Measurements from ENCODE around the gene CLCA2. TPM values are rescaled to one million over a fixed set of nuclear protein-coding genes. Genes with fewer than 3 reads are reported as not detected.

CLCA2 gene
- total and polyA plus RNA-seq, 2 of the 8 experiments (the other 6 are each of a cell fraction or from before 2014, with no cell fraction given): not detected

- Histone ChIP-seq H2AFZ (ENCODE audit: low read length) (no peak overlapping the region), H2BK15ac (ENCODE audit: low read length) (no peak overlapping the region), H2BK12ac (ENCODE audit: low read depth, low read length) (no peak overlapping the region), H3K9me3 (ENCODE audit: insufficient read depth in 2 of 2, low read depth in 1 of 2, low read length in 1 of 2) (peaks cover 13 to 16% of the 10 kb centered on the region in 2 experiments), H3K23me2 (ENCODE audit: low read depth, low read length) (no peaks in the 10 kb centered on the region), H3K79me1 (ENCODE audit: low read depth, low read length) (no peaks in the 10 kb centered on the region), H4K91ac (replicated peaks; ENCODE audit: insufficient read length, low read length) (no peak overlapping the region), H3K56ac (replicated peaks; ENCODE audit: insufficient read length, low read depth, low read length) (no peak overlapping the region), H3K4me3 (ENCODE audit: extremely low read depth in 1 of 4, insufficient read depth in 2 of 4, low read depth in 3 of 4, low read length in 4 of 4) (no peak overlapping the region), H4K8ac (ENCODE audit: extremely low read depth, insufficient read depth, low read length) (no peak overlapping the region), H2BK20ac (ENCODE audit: low read length) (no peak overlapping the region), H3K27ac (ENCODE audit: low read depth, low read length) (no peak overlapping the region), H3K23ac (ENCODE audit: insufficient read length) (no peak overlapping the region), H3K18ac (ENCODE audit: extremely low read depth, low read length) (no peak overlapping the region), H3K36me3 (ENCODE audit: control insufficient read depth in 2 of 4, insufficient read depth in 4 of 4, low read length in 3 of 4) (peaks cover 0 to 10% (median 3%) of the 10 kb centered on the region in 4 experiments; a peak in 2 of 8 replicates), H4K5ac (ENCODE audit: insufficient read length, low read depth, low read length) (no peak overlapping the region), H3K14ac (ENCODE audit: insufficient read length) (no peak overlapping the region), H3K9ac (replicated peaks in 1 of 4; ENCODE audit: extremely low read depth in 1 of 4, low read depth in 3 of 4, low read length in 3 of 4) (no peak overlapping the region), H4K20me1 (replicated peaks in 1 of 2; ENCODE audit: control insufficient read depth in 1 of 2, insufficient read depth in 2 of 2, low read length in 2 of 2) (no peaks in the 10 kb centered on the region), H2BK5ac (ENCODE audit: low read depth, low read length) (no peak overlapping the region), H3K79me2 (ENCODE audit: control insufficient read depth in 1 of 2, insufficient read depth in 2 of 2, low read length in 2 of 2) (no peaks in the 10 kb centered on the region), H3K4me1 (replicated peaks in 1 of 4; ENCODE audit: control insufficient read depth in 3 of 4, insufficient read depth in 4 of 4, low read length in 3 of 4) (no peaks in the 10 kb centered on the region), H2BK120ac (replicated peaks; ENCODE audit: low read depth, low read length) (no peak overlapping the region), H3K27me3 (replicated peaks in 1 of 4; ENCODE audit: control insufficient read depth in 3 of 4, extremely low read depth in 1 of 4, insufficient read depth in 3 of 4, low read length in 3 of 4) (no peaks in the 10 kb centered on the region), H2AK5ac (ENCODE audit: low read depth, low read length) (no peak overlapping the region), H3K4me2 (ENCODE audit: insufficient read depth in 1 of 2, low read depth in 2 of 2, low read length in 2 of 2) (no peak overlapping the region), H3K4ac (replicated peaks; ENCODE audit: insufficient read length, low read depth, low read length) (no peak overlapping the region)
- TF ChIP-seq SAP30 (IDR thresholded peaks at IDR 0.05; ENCODE audit: insufficient read depth, insufficient replicate concordance, low read length): no peak
- TF ChIP-seq RFX5 (IDR thresholded peaks at IDR 0.05; ENCODE audit: borderline replicate concordance, low read depth, low read length): no peak
- TF ChIP-seq SIX5 (IDR thresholded peaks at IDR 0.05; ENCODE audit: low read depth, low read length): no peak
- no peak for TF ChIP-seq RBBP5 (IDR thresholded peaks at IDR 0.05; ENCODE audit: borderline replicate concordance, low read depth, low read length)
- TF ChIP-seq ASH2L (IDR thresholded peaks at IDR 0.05; ENCODE audit: low read length): no peak
- TF ChIP-seq SP4 (IDR thresholded peaks at IDR 0.05; ENCODE audit: low read length): no peak
- no peak for TF ChIP-seq SIN3A (conservative IDR thresholded peaks at IDR 0.05 in 1 of 2, IDR thresholded peaks at IDR 0.05 in 1 of 2; ENCODE audit: low read depth in 1 of 2, low read length in 2 of 2)
- no peak for TF ChIP-seq POU5F1 (IDR thresholded peaks at IDR 0.05; ENCODE audit: low read depth, low read length)
- TF ChIP-seq CREB1 (IDR thresholded peaks at IDR 0.05): no peak
- no peak for TF ChIP-seq KDM4A (IDR thresholded peaks at IDR 0.05; ENCODE audit: low read depth, low read length, severe bottlenecking)
- TF ChIP-seq TCF12 (IDR thresholded peaks at IDR 0.05; ENCODE audit: low read depth, low read length): no peak
- TF ChIP-seq BRCA1 (IDR thresholded peaks at IDR 0.05; ENCODE audit: low read depth, low read length): no peak
- TF ChIP-seq, protein P1, sequence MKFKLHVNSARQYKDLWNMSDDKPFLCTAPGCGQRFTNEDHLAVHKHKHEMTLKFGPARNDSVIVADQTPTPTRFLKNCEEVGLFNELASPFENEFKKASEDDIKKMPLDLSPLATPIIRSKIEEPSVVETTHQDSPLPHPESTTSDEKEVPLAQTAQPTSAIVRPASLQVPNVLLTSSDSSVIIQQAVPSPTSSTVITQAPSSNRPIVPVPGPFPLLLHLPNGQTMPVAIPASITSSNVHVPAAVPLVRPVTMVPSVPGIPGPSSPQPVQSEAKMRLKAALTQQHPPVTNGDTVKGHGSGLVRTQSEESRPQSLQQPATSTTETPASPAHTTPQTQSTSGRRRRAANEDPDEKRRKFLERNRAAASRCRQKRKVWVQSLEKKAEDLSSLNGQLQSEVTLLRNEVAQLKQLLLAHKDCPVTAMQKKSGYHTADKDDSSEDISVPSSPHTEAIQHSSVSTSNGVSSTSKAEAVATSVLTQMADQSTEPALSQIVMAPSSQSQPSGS (IDR thresholded peaks at IDR 0.05; ENCODE audit: low read length): no peak
- no peak for TF ChIP-seq EGR1 (IDR thresholded peaks at IDR 0.05; ENCODE audit: borderline replicate concordance, low read depth, low read length)
- FAIRE-seq (no peak), DNase-seq (ENCODE audit: low read depth in 1 of 2, low spot score in 2 of 2) (no peak)
- ChIA-PET POLR2A (ENCODE audit: partially characterized antibody) (no interaction called here), CTCF (ENCODE audit: partially characterized antibody) (no interaction called here)
- 94% methylated on average over 4 of the region's 4 CpGs; no CpG with 5 or more reads in 1 of the 2 experiments for WGBS, 2 experiments (ENCODE audit: extremely low coverage in 1 of 2, insufficient coverage in 1 of 2, insufficient read length in 1 of 2, insufficient replicate concordance in 2 of 2, low coverage in 1 of 2, low lambda C conversion rate in 2 of 2, missing lambda C conversion rate in 1 of 2)
Measured at GRCh38 chr1:86381223-86381622, 42.7 kb upstream of the CLCA2 start.

All from H1 (cell line).